Ureter (tissue), 1 donor: ENCODE data around the gene PGAP1. TPM values are rescaled to one million over a fixed set of nuclear protein-coding genes. Genes with fewer than 3 reads are reported as not detected.

ENCODE experiments used
- DNase-seq: peaks from one replicate; pipeline ENCODE4 v3.0.0-alpha.2; 2020; ENCODE audit warnings: low spot score
- total RNA-seq: library from RNA; stranded (reverse); gene quantifications from one replicate; pipeline ENCODE4 v1.2.4, GENCODE V29; 2023
- donor health status: DM: yes; HTN: yes; CAD: no.

Gene PGAP1
- total RNA-seq, 1 donor from 2014 or later = 40.3 TPM

- no peak for DNase-seq
Observed at GRCh38 chr2:196801674-196802261, 124.7 kb downstream of the PGAP1 start.

DNA sequence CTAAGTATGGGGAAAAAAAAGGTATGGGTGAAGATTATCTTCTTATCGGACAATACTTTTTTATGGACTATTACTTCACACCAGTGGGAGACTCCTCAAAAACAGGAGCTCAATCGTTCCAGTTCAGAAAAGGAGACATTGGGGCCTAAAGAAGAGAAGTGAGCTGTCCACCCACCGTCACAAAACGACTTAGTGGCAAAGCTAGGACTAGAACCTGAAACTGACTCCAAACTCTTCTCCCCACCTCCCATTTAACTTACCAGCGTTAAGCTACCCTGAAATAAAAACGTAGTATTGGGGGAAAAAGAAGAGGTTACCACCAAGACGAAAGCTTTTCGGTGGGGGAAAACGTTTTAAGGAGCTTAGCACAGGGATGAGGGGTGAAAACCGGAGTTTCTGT lies 127.5 kb downstream of the PGAP1 start:
- no peak for DNase-seq

GRCh38 chr2:196792865-196793264 lies 133.6 kb downstream of the PGAP1 start:
- no peak for DNase-seq

GRCh38 chr2:196783431-196784094 lies 142.9 kb downstream of the PGAP1 start:
- DNase-seq = no peak

Other genes with a start within 250 kb of the PGAP1 start
- gene GTF3C3, start 127.0 kb downstream of the PGAP1 start, total RNA-seq = 38.3 TPM
- gene C2orf66, start 117.4 kb downstream of the PGAP1 start, total RNA-seq = 1.0 TPM